K562 (cell line): ENCODE data around the gene IPPK. TPM values are rescaled to one million over a fixed set of nuclear protein-coding genes. Genes with fewer than 3 reads are reported as not detected.

Source experiments
- ATAC-seq: fragments of 200-7000 bp; cut with Tn5 transposase; 3 replicates; pipeline ENCODE4 v1.9.1; 2020; ENCODE audit warnings: moderate library complexity
- BruUV-seq: library from RNA; stranded (reverse); fragments of 400-500 nt; replicated peaks from 2 replicates; lab custom pipeline; 2021; lab: Mats Ljungman, UMichigan
- CTCF ChIA-PET: fragments of 300-600 bp; formaldehyde crosslinking; extraction: SDS; loops from one replicate; lab custom pipeline; 2021; ENCODE audit warnings: low intra/inter-chr PET ratio; lab: Yijun Ruan, JAX
- POLR2A ChIA-PET: fragments of 300-600, 350-650 bp; sonication (Branson Sonifier 250); formaldehyde crosslinking; extraction: SDS; loops from one replicate; lab custom pipeline; 2021; ENCODE audit warnings: antibody characterized with exemption, inconsistent platforms; lab: Yijun Ruan, JAX
- DNase-seq, 4 experiments: peaks; one replicate each; pipeline versions ENCODE4 v3.0.0 to v3.0.0-alpha.2; 2011 to 2018; ENCODE audit warnings: low spot score in 3 of 4, mixed read lengths in 3 of 4; ENCODE audit errors: extremely low read depth in 1 of 4
- FAIRE-seq: peaks from 2 replicates; lab custom pipeline; 2011; peaks lifted over from hg19 to GRCh38; lab: Jason Lieb, UNC
- H2AFZ ChIP-seq: 2 replicates; pipeline ENCODE4 v1.6.0; 2011; ENCODE audit warnings: low read depth, low read length, control low read depth, inconsistent platforms
- H3K27ac ChIP-seq: fragments of 200-600 bp; 3 replicates; pipeline ENCODE4 v1.8.0; 2011; ENCODE audit warnings: low read depth, mild to moderate bottlenecking, control low read depth, inconsistent platforms, low read length, moderate library complexity, mixed read lengths; ENCODE audit errors: extremely low read depth
- H3K27me3 ChIP-seq, 2 experiments: fragments of 300-600 bp in 1 of 2; 2 replicates in 1 of 2; 3 replicates in 1 of 2; pipeline versions ENCODE4 v1.6.0 to v1.8.0; 2011; ENCODE audit warnings: inconsistent platforms in 2 of 2, low read length in 2 of 2, mild to moderate bottlenecking in 1 of 2, mixed read lengths in 1 of 2, moderate library complexity in 1 of 2; ENCODE audit not compliant: control insufficient read depth in 2 of 2, insufficient read depth in 2 of 2
- H3K36me3 ChIP-seq: fragments of 300-600 bp; 3 replicates; pipeline ENCODE4 v1.8.0; 2011; ENCODE audit warnings: mild to moderate bottlenecking, low read length, inconsistent platforms; ENCODE audit not compliant: control insufficient read depth, insufficient read depth
- H3K4me1 ChIP-seq, 2 experiments: fragments of 200-600 bp in 1 of 2; replicated peaks in 1 of 2; 2 replicates in 1 of 2; 3 replicates in 1 of 2; pipeline versions ENCODE4 v1.5.1 to v1.8.0; 2011; ENCODE audit warnings: inconsistent platforms in 2 of 2, low read length in 2 of 2, mild to moderate bottlenecking in 1 of 2, mixed read lengths in 1 of 2, moderate library complexity in 1 of 2; ENCODE audit not compliant: control insufficient read depth in 2 of 2, insufficient read depth in 2 of 2
- H3K4me2 ChIP-seq: 2 replicates; pipeline ENCODE4 v1.6.1; 2011; ENCODE audit warnings: low read length, control low read depth, inconsistent platforms, mixed read lengths; ENCODE audit not compliant: insufficient read depth
- H3K4me3 ChIP-seq: fragments of 200-600 bp; sonication (generic), shearing (Covaris generic); 2 replicates; pipeline ENCODE4 v1.5.1; 2016; ENCODE audit warnings: control low read depth, inconsistent platforms
- H3K79me2 ChIP-seq: fragments of 200-600 bp; 3 replicates; pipeline ENCODE4 v1.8.0; 2011; ENCODE audit warnings: low read length, inconsistent platforms; ENCODE audit not compliant: control insufficient read depth, insufficient read depth
- H3K9ac ChIP-seq, 2 experiments: 2 replicates each; pipeline versions ENCODE4 v1.6.0 to v1.6.1; 2011; ENCODE audit warnings: low read depth in 2 of 2, low read length in 2 of 2, control low read depth in 1 of 2, inconsistent platforms in 1 of 2, mild to moderate bottlenecking in 1 of 2, mixed read lengths in 1 of 2; ENCODE audit not compliant: insufficient read depth in 1 of 2
- H3K9me1 ChIP-seq: one replicate; pipeline ENCODE4 v1.6.0; 2011; ENCODE audit warnings: inconsistent platforms, mild to moderate bottlenecking, low read length, moderate library complexity; ENCODE audit not compliant: control insufficient read depth, insufficient read depth
- H3K9me3 ChIP-seq: replicated peaks from 2 replicates; pipeline ENCODE4 v1.5.1; 2011; ENCODE audit warnings: low read depth, low read length, inconsistent platforms; ENCODE audit not compliant: control insufficient read depth, insufficient read depth
- H4K20me1 ChIP-seq: replicated peaks from 2 replicates; pipeline ENCODE4 v1.6.1; 2011; ENCODE audit warnings: low read length, inconsistent platforms, mixed read lengths; ENCODE audit not compliant: control insufficient read depth, insufficient read depth
- ADNP ChIP-seq: fragments of 200-800 bp; sonication (Bioruptor generic); IDR thresholded peaks from 2 replicates; pipeline ENCODE4 v1.6.1; 2016; ENCODE audit warnings: missing genetic modification characterization, missing compliant biosample characterization
- CREB5 ChIP-seq: fragments of 250-450 bp; sonication (Bioruptor Pico); IDR thresholded peaks from 2 replicates; pipeline ENCODE4 v1.5.0; 2020; ENCODE audit warnings: mild to moderate bottlenecking
- HEY1 ChIP-seq: fragments of 250-450 bp; sonication (Bioruptor Pico); IDR thresholded peaks from 2 replicates; pipeline ENCODE4 v1.5.0; 2020; ENCODE audit warnings: mild to moderate bottlenecking, moderate library complexity, borderline replicate concordance
- ID3 ChIP-seq, 2 experiments: fragments of 250-450 bp in 1 of 2; fragments of 450-650 bp in 1 of 2; sonication (Bioruptor Pico) in 1 of 2; IDR thresholded peaks; 2 replicates each; pipeline versions ENCODE4 v1.6.1 to v1.8.0; 2016 to 2021; ENCODE audit warnings: mild to moderate bottlenecking in 2 of 2, moderate library complexity in 2 of 2, missing compliant biosample characterization in 1 of 2, missing genetic modification characterization in 1 of 2
- MCM7 ChIP-seq, 2 experiments: fragments of 450-650 bp; IDR thresholded peaks; 2 replicates each; pipeline ENCODE4 v1.6.1; 2016 to 2018
- NCOA4 ChIP-seq: fragments of 450-650 bp; IDR thresholded peaks from 2 replicates; pipeline ENCODE4 v1.6.1; 2018; ENCODE audit warnings: mild to moderate bottlenecking; ENCODE audit not compliant: partially characterized antibody
- NCOA6 ChIP-seq: fragments of 450-650 bp; IDR thresholded peaks from 2 replicates; pipeline ENCODE4 v1.6.1; 2017; ENCODE audit warnings: mild to moderate bottlenecking
- POLR2AphosphoS5 ChIP-seq: IDR thresholded peaks from 2 replicates; pipeline ENCODE4 v1.6.1; 2011; ENCODE audit warnings: mild to moderate bottlenecking, low read depth, low read length, moderate library complexity; ENCODE audit not compliant: control insufficient read depth, insufficient read depth
- POLR2B ChIP-seq: fragments of 450-650 bp; IDR thresholded peaks from 2 replicates; pipeline ENCODE4 v1.6.1; 2018; ENCODE audit warnings: low read depth; ENCODE audit not compliant: partially characterized antibody
- ZNF282 ChIP-seq: sonication (generic); formaldehyde crosslinking; IDR thresholded peaks from 2 replicates; pipeline ENCODE4 v1.8.1; 2023; ENCODE audit warnings: missing genetic modification reagents
- WGBS: fragments of 100-300 bp; shearing (Covaris generic); methylation state at CpG from one replicate; pipeline ENCODE4 v1.1.6; 2016; ENCODE audit warnings: low coverage, mixed read lengths; ENCODE audit not compliant: insufficient coverage; ENCODE audit errors: missing lambda C conversion rate; 5-methylcytosine and 5-hydroxymethylcytosine counted together
- in situ Hi-C: fragments of 300-500 bp; cut with MboI; formaldehyde crosslinking; loops from 4 replicates; pipeline ENCODE4 v1.15.0; 2018; ENCODE audit warnings: inconsistent platforms, mixed read lengths
- intact Hi-C: fragments of 100-400 bp; cut with micrococcal nuclease; formaldehyde crosslinking; loops from 2 replicates; pipeline ENCODE4 v1.14.2; 2022
- polyA plus RNA-seq, 8 experiments: library from polyadenylated mRNA; depleted of rRNA in 4 of 8; stranded (reverse) in 5 of 8; unstranded in 3 of 8; fragments of >200 nt; fragmentation: Nextera tagmentation in 2 of 8; fragmentation: Illumina TruSeq in 1 of 8; extraction: Ambion mirVana in 2 of 8; extraction: Trizol in 1 of 8; gene quantifications; 2 replicates each; pipeline versions ENCODE4 v1.2.1 to v1.2.3, GENCODE V29; 2011 to 2014; ENCODE audit warnings: inconsistent platforms in 1 of 8, missing spikeins in 1 of 8
- total RNA-seq, 7 experiments: library from RNA; depleted of rRNA in 6 of 7; stranded (reverse); fragments of >200 nt in 6 of 7; fragmentation: Illumina TruSeq in 2 of 7; extraction: Trizol in 2 of 7; gene quantifications; 2 replicates each; pipeline versions ENCODE4 v1.2.1 to v1.2.3, GENCODE V29; 2011 to 2021; ENCODE audit warnings: low replicate concordance in 1 of 7

Gene IPPK
- total and polyA plus RNA-seq, 9 of the 15 experiments (the other 6 are each of a cell fraction or from before 2014, with no cell fraction given) = 3.1 to 22.2 (median 11.2) TPM

GRCh38 chr9:92642564-92642963, 27.4 kb downstream of the IPPK start:
- ChIA-PET POLR2A (no interaction called here), CTCF (no interaction called here)
- ATAC-seq (no peak), DNase-seq (no peak), FAIRE-seq (no peak)
- H3K9me1 ChIP-seq = no peaks in the 10 kb centered on the region
- H2AFZ ChIP-seq = no peak overlapping the region
- no TSS peak for BruUV-seq
- no peaks in the 10 kb centered on the region for H3K27me3 ChIP-seq
- H4K20me1 ChIP-seq = no peaks in the 10 kb centered on the region; the same call in 1 of the 2 replicates
- H3K9ac ChIP-seq = no peak overlapping the region
- in situ Hi-C loops (no loop called here), intact Hi-C loops (no loop called here)
- no peak overlapping the region for H3K4me3 ChIP-seq
- H3K27ac ChIP-seq = no peak overlapping the region
- no peaks in the 10 kb centered on the region for H3K79me2 ChIP-seq
- H3K4me1 ChIP-seq = no peaks in the 10 kb centered on the region
- H3K9me3 ChIP-seq = no peaks in the 10 kb centered on the region
- TF ChIP-seq ZNF282 (CRISPR knock-in tag) = no peak
- TF ChIP-seq MCM7 (IDR thresholded peaks at IDR 0.05) = no peak
- no peak for TF ChIP-seq ADNP
- TF ChIP-seq HEY1 (CRISPR knock-in tag) = no peak
- no peak for TF ChIP-seq CREB5 (CRISPR knock-in tag)
- TF ChIP-seq ID3 (CRISPR knock-in tag; IDR thresholded peaks at IDR 0.05) = no peak
- TF ChIP-seq ID3 (tag; IDR thresholded peaks at IDR 0.05) = no peak
- no peak for TF ChIP-seq POLR2B
- no peak for TF ChIP-seq NCOA4
- TF ChIP-seq POLR2AphosphoS5 = no peak
- TF ChIP-seq NCOA6 = no peak
- peaks cover 81% of the 10 kb centered on the region for H3K36me3 ChIP-seq
- no peak overlapping the region for H3K4me2 ChIP-seq
- WGBS = 86% methylated on average over 7 of the region's 7 CpGs
